H54 (cell line): ENCODE results near the gene BDKRB2.

Source experiments
- DNase-seq: peaks from one replicate; pipeline ENCODE4 v3.0.0; 2011; ENCODE audit warnings: low spot score, mixed read lengths; ENCODE audit not compliant: insufficient read length
- FAIRE-seq: peaks from 3 replicates; lab custom pipeline; 2011; peaks lifted over from hg19 to GRCh38; lab: Jason Lieb, UNC
- POLR2A ChIP-seq: IDR thresholded peaks from 2 replicates; pipeline ENCODE4 v1.6.1; 2011; ENCODE audit warnings: low read depth, mild to moderate bottlenecking, low read length

The BDKRB2 gene

DNA sequence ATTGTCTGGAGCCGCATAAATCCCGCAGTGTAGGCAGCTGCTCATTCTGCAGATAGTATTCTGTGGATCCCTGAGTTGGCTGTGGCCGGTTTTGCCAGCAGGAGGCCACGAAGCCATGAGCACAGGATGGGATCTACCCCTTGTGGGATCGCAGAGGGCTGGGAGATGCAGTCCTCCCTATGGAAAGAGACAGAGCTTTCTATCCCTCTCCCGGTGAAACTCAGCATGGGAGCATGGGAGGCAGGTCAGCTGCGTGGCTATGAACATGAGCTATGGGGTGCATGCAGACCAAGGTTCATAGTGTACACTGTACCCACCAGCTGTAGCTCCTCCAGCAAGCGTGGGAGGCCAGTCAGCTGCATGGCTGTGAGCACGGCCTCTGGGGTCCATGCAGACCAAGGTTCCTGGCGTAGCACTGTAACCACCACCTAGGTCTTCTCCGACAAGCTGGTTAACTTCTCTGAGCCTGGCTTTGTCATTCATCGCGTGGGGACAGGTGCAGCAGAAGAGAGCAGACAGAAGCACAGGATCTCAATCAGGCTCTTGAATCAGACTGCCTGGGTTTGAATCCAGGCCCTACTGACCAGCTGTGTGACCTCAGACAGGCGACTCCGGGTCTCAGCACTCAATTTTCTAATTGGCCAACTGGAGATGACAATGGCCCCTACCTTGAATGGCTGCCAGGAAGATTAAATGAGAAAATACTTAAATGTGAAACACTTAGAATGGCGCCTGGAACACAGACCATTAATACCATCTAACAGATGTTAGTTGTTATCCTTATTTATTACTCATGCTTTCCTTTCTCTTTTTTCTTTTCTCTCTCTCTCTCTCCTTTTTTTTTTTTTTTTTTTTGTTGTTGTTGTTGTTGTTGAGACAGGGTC lies 57.4 kb downstream of the BDKRB2 start:
- no peak for DNase-seq
- TF ChIP-seq POLR2A: no peak
- FAIRE-seq: no peak

DNA sequence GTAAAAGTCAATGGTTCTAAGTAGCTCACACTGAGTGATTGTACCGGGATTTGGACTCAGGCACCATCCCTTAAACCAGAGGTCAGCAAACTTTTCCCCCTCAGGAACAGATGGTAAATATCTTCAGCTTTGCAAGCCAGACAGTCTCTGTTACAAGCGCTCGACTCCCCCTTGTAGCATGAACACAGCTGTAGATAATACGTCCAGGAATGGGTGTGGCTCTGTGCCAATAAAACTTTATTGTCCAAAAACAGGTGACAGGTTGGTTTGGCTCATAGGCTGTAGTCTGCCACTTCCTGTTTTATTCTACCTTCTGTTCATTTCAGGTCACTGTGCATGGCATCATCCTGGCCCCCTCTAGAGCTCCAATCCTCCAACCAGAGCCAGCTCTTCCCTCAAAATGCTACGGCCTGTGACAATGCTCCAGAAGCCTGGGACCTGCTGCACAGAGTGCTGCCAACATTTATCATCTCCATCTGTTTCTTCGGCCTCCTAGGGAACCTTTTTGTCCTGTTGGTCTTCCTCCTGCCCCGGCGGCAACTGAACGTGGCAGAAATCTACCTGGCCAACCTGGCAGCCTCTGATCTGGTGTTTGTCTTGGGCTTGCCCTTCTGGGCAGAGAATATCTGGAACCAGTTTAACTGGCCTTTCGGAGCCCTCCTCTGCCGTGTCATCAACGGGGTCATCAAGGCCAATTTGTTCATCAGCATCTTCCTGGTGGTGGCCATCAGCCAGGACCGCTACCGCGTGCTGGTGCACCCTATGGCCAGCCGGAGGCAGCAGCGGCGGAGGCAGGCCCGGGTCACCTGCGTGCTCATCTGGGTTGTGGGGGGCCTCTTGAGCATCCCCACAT lies 58.9 kb downstream of the BDKRB2 start:
- DNase-seq (no peak), FAIRE-seq (no peak)
- no peak for TF ChIP-seq POLR2A

DNA sequence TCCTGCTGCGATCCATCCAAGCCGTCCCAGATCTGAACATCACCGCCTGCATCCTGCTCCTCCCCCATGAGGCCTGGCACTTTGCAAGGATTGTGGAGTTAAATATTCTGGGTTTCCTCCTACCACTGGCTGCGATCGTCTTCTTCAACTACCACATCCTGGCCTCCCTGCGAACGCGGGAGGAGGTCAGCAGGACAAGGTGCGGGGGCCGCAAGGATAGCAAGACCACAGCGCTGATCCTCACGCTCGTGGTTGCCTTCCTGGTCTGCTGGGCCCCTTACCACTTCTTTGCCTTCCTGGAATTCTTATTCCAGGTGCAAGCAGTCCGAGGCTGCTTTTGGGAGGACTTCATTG lies 59.5 kb downstream of the BDKRB2 start:
- FAIRE-seq (no peak), DNase-seq (no peak)
- TF ChIP-seq POLR2A: no peak

DNA sequence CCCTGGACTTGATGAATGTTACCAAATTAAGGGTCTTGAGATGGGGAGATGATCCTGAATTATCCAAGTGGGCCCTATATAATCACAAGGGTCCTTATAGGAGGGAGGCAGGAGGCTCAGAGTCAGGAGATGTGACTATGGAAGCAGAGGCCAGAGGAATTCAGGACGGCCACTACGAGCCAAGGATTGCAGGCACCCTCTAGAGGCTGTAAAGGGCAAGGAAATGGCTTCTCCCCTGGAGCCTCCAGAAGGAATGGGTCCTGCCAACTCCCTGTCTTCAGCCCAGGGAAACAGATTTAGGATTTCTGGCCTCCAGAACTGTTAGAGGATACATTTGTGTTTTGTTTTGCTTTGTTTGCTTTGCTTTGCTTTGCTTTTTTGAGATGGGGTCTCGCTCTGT lies 60.2 kb downstream of the BDKRB2 start:
- DNase-seq: no peak
- no peak for TF ChIP-seq POLR2A
- no peak for FAIRE-seq

DNA sequence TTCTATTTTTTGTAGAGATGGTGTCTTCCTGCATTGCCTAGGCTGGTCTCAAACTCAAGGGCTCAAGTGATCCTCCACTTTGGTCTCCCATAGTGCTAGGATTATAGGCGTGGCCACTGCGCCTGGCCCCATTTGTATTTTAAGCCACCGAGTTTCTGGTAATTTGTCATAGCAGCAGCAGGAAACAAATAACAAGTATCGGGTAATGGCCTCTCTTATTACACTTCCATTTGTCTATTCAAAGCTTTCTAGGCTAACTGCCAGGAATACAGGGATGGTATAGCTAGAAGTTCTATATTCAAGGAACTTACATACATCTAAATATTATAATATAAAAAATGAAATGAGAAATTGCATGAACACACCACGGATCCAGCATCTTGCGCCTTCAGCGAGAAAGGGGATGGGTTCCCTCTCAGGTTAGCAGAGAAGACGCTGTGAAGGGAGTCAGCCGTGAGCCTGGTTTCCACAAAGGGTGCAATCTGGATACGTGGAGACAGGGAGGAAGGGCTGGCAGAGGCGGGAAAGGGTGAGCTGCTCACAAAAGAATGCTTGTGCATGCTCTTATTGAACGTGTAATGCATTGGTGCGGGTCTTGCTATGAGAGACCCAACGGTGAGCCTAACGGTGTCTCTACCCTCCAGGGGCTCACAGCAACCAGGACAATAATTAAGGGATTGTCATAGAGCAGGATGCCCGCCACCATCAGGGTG lies 60.9 kb downstream of the BDKRB2 start:
- FAIRE-seq (no peak), DNase-seq (no peak)
- TF ChIP-seq POLR2A: no peak

DNA sequence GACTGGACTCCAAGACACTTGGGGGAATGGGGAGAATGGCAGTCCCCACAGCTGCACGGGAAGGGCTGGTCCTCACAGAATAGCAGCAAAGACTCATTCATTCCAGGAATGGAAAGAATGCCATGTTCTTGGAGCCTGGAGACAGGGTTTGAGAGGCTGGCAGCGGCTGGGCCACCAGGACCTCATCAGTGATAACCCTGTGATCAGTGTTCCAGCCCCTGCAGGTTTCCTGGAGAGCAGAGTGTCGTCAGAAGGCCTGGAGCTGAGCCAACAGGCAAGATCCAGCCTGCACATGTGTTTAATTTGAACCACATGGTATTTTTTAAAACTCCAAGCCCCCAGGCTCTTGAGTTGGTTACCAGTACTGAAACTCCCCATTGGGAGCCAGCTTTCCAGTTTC lies 62.7 kb downstream of the BDKRB2 start:
- DNase-seq (no peak), FAIRE-seq (no peak)
- TF ChIP-seq POLR2A: no peak

DNA sequence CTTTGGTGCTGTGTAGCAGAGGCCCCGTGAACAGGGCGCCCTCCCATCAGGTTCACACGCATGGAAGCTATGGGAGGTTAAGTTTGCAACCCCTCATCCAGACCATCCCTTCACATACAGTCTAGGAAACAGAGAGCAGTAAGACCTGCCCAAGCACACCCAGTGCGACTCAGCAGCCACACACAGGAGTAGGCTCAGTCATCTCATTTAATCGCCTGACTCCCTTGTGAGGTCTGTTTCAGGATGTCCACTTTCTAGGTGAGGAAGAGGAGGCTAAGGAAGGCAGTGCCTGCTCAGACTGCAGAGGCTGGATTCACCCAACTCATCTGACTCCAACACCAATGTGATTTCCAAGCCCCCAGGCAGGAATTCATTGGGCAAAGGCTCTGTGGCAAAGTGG lies 63.3 kb downstream of the BDKRB2 start:
- FAIRE-seq: peak; percentile 84
- DNase-seq: no peak
- no peak for TF ChIP-seq POLR2A

DNA sequence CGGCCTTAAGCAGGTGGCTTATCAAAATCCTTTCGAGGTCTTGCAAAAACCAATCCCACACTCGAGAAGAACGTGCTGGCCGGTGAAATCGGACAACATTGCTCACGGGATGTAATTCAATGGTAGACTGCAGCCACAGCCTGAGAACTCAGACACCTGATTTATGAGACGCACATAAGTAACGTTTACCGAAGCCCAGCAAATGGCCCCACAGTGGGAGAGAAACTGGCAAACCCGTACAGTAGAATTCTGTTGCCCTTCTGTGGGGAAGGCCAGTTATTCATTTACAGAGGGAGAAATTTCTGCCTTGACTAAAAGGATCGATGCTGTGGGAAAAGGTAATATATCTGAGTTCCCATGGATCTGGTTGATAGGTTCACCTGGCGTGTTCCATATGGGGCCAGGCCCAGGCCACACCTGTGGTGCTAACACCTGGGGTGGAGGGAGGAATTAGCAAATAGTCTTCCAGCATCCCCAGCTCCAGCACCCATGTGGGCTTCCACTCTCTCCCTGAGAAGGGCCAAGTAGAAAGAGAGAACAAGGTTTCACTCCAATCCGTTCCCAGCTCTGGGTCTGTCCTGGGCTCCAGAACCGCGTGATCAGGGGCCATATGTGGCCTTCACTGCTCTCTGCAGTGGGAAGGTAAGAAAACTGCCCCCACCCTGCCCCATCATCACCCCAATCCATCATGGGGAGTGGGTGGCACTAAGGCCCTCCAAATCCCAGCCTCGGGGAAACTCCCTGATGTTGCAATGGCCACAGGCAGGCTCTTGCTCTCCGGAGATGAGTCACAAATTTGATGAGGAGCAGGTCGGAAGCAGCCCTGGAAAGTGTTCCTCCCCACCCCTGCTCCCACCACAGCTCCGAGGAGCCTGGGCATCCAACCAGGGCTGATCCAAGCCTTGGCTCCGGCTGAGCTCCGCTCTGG lies 64.1 kb downstream of the BDKRB2 start:
- DNase-seq (peak; percentile 80), FAIRE-seq (peak; percentile 82)
- TF ChIP-seq POLR2A: no peak

DNA sequence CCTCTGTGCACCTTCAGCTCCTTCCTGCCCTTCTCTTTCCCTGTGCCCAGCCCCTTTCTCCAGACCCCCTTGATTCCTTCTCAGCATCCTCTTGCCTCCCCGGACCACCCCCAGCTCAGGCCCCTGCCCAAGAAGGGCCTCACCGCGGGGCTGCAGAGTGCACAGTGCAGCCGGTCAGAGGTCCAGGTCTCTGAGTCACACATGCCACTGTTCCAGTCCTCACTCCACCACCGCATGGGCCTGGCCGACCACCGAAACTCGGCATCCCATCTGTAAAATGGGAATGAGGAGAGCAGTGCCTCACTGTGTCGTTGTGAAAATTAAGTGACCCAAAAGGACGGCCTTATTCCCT lies 64.7 kb downstream of the BDKRB2 start:
- FAIRE-seq: no peak
- no peak for TF ChIP-seq POLR2A

DNA sequence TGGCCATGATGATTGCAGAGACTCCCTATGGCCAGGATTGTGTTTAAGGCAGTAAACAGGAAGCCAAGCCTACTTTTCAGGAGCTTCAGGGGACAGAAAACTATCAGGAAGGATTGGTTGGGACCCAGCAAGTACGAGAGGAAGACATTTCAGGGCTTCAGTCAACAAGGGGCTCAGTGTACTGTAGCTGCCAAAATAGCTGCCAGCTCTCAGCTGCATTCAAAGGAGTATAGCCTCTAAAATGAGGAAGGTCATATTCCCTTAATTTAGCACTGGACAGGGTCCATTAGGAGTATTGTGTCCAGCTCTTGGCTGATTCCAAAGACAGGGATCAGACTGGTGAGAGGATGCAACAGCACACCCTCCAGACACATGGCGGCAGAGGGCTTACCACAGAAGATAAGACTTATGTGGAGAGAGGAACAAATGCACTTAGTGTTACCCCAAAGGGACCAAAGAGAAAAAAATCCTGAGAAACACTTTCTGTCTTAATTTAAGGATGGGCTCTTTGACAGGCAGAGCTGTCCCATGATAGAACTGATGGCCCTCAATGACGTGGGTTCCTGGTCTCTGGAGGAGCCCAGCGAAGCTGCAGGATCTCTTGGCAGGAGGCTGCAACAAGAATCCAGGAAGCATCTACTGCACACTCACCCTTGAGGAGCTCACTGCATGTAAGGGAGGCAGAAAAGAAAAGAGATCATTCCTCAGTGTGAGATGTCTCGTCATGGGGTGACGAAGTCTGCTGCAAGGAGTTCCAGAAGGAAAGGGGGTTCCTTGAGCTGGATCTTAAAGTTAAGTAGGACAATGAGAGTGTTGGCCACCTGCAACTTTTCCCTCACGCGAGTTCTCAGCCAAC lies 66.2 kb downstream of the BDKRB2 start:
- DNase-seq (no peak), FAIRE-seq (no peak)
- TF ChIP-seq POLR2A: no peak

More for the DNA sequence above, 64.7 kb downstream of the BDKRB2 start:
- DNase-seq: no peak

DNA sequence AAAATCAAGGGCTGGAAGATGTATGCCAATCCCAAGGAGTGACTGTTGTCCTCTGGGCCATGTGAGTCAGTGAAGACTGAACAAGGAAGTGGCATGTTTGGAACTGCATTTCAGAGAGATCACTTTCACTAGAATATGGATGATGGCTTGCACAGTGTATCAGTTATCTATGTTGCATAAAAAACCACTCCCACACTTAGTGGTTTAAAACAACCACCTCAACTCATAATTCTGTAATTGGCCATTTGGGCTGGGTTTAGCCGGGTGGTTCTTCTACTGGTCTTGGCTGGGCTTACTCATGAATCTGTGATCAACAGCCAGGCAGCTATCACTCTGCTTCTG lies 66.8 kb downstream of the BDKRB2 start:
- DNase-seq (no peak), FAIRE-seq (no peak)
- no peak for TF ChIP-seq POLR2A

DNA sequence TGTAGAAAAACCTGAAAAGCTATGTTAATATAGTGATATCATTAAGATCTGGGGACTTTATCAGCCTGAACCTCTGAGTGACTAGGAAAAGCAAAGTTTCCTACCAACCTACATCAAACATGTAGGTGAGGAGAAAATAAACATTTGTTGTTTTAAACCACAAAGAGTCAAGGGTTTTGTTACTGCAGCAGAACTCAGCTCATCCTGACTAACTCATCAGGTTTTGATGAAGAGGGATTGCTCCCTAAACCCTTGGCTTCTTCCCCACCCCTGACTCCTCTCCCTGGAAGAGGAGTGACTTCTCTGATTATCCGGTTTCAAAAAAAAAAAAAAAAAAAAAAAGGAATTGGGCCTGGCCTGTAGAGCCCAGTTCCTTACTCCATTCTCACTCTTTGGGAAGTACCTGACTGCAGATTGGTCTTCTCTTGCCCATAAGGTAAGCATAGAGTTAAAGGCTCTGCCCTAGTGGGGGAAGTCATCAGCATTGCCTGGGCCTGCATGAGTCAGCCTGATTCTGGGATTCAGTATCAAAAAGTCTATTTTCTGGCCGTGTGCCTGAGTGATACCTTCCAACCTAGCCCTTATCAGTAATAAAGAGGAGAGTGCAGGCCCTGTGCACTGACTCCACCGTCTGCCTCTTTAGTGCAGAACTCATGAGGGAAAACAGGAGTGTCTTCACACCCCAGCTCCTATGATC lies 68.3 kb downstream of the BDKRB2 start:
- DNase-seq (no peak), FAIRE-seq (peak; percentile 61)

More for the DNA sequence above, 68.3 kb downstream of the BDKRB2 start:
- TF ChIP-seq POLR2A: no peak
